Keratinocyte (primary cell): ENCODE results near the gene AJAP1. TPM values are rescaled to one million over a fixed set of nuclear protein-coding genes. Genes with fewer than 3 reads are reported as not detected.

Source experiments
- DNase-seq: peaks from one replicate; pipeline ENCODE4 v3.0.0-alpha.2; 2011; ENCODE audit warnings: low read depth, missing footprints, low spot score
- FAIRE-seq: peaks from 2 replicates; lab custom pipeline; 2011; peaks lifted over from hg19 to GRCh38; lab: Jason Lieb, UNC
- H2AFZ ChIP-seq: 2 replicates; pipeline ENCODE4 v1.6.0; 2012; ENCODE audit warnings: low read length, control low read depth, inconsistent platforms; ENCODE audit not compliant: control insufficient read depth
- H3K27ac ChIP-seq: 2 replicates; pipeline ENCODE4 v1.5.1; 2011; ENCODE audit warnings: low read length; ENCODE audit not compliant: control insufficient read depth, insufficient read depth
- H3K27me3 ChIP-seq: 3 replicates; pipeline ENCODE4 v1.6.0; 2011; ENCODE audit warnings: low read length; ENCODE audit not compliant: control insufficient read depth, insufficient read depth; ENCODE audit errors: extremely low read depth
- H3K36me3 ChIP-seq, 2 experiments: 2 replicates in 1 of 2; 3 replicates in 1 of 2; pipeline ENCODE4 v1.5.1; 2011; ENCODE audit warnings: low read length in 2 of 2, mild to moderate bottlenecking in 1 of 2; ENCODE audit not compliant: control insufficient read depth in 2 of 2, insufficient read depth in 2 of 2; ENCODE audit errors: extremely low read depth in 1 of 2
- H3K4me1 ChIP-seq: 3 replicates; pipeline ENCODE4 v1.5.1; 2011; ENCODE audit warnings: low read length; ENCODE audit not compliant: control insufficient read depth, insufficient read depth; ENCODE audit errors: extremely low read depth
- H3K4me2 ChIP-seq: 3 replicates; pipeline ENCODE4 v1.6.0; 2011; ENCODE audit warnings: low read depth, low read length; ENCODE audit not compliant: control insufficient read depth, insufficient read depth; ENCODE audit errors: extremely low read depth
- H3K4me3 ChIP-seq, 3 experiments: fragments of 200-600 bp in 1 of 3; sonication (generic) in 1 of 3; 2 replicates in 2 of 3; 3 replicates in 1 of 3; pipeline ENCODE4 v1.5.1; 2011 to 2016; ENCODE audit warnings: low read length in 3 of 3, mild to moderate bottlenecking in 3 of 3, control low read depth in 2 of 3, inconsistent platforms in 1 of 3, low read depth in 1 of 3, mixed read lengths in 1 of 3, mixed run types in 1 of 3, moderate library complexity in 1 of 3; ENCODE audit not compliant: control insufficient read depth in 2 of 3, insufficient read depth in 2 of 3; ENCODE audit errors: extremely low read depth in 1 of 3
- H3K79me2 ChIP-seq: 2 replicates; pipeline ENCODE4 v1.6.0; 2012; ENCODE audit warnings: low read length; ENCODE audit not compliant: control insufficient read depth, insufficient read depth
- H3K9ac ChIP-seq: 3 replicates; pipeline ENCODE4 v1.6.0; 2011; ENCODE audit warnings: low read length; ENCODE audit not compliant: control insufficient read depth, insufficient read depth; ENCODE audit errors: extremely low read depth
- H3K9me1 ChIP-seq: 3 replicates; pipeline ENCODE4 v1.6.0; 2011; ENCODE audit warnings: low read length; ENCODE audit not compliant: control insufficient read depth, insufficient read depth; ENCODE audit errors: extremely low read depth
- H3K9me3 ChIP-seq: 2 replicates; pipeline ENCODE4 v1.5.1; 2012; ENCODE audit warnings: low read depth, low read length; ENCODE audit not compliant: control insufficient read depth
- H4K20me1 ChIP-seq: 3 replicates; pipeline ENCODE4 v1.6.0; 2011; ENCODE audit warnings: low read length; ENCODE audit not compliant: control insufficient read depth, insufficient read depth; ENCODE audit errors: extremely low read depth
- CTCF ChIP-seq, 3 experiments: IDR thresholded peaks in 1 of 3; conservative IDR thresholded peaks in 1 of 3; optimal IDR thresholded peaks in 1 of 3; 2 replicates in 2 of 3; 3 replicates in 1 of 3; pipeline versions ENCODE3 to v1.5.1; 2011; ENCODE audit warnings: low read length in 3 of 3, mild to moderate bottlenecking in 3 of 3, moderate library complexity in 2 of 3, control low read depth in 1 of 3, inconsistent platforms in 1 of 3; ENCODE audit not compliant: insufficient read depth in 2 of 3; ENCODE audit errors: extremely low read depth in 1 of 3
- EZH2 ChIP-seq: IDR thresholded peaks from one replicate; pipeline ENCODE4 v1.6.1; 2012; ENCODE audit warnings: inconsistent platforms, mild to moderate bottlenecking, low read length, moderate library complexity
- dilution Hi-C: fragments of 300-500 bp; cut with MboI; formaldehyde crosslinking; loops from one replicate; pipeline ENCODE4 v1.7.0; 2020; ENCODE audit warnings: low sequenced_read_pairs; ENCODE audit not compliant: extremely low pct_ligation_motif_present
- polyA plus RNA-seq, 5 experiments: library from polyadenylated mRNA; depleted of rRNA in 3 of 5; stranded (reverse) in 3 of 5; stranded (forward) in 1 of 5; unstranded in 1 of 5; fragments of >200 nt; gene quantifications; 1 replicate in 1 of 5; 2 replicates in 3 of 5; 3 replicates in 1 of 5; pipeline versions ENCODE4 v1.2.1 to v1.2.3, GENCODE V29; 2011 to 2012; ENCODE audit warnings: missing spikeins in 2 of 5, low read depth in 1 of 5, low replicate concordance in 1 of 5

AJAP1 gene
- polyA plus RNA-seq, 1 donor (not counting 4 experiments of a cell fraction or from before 2014, with no cell fraction given), result 2.2 TPM

GRCh38 chr1:4650481-4650880, 3.9 kb upstream of the AJAP1 start:
- peak; percentile 87 for FAIRE-seq
- no peak overlapping the region for H2AFZ ChIP-seq
- dilution Hi-C loops, result no loop called here

GRCh38 chr1:4650981-4651380, 3.4 kb upstream of the AJAP1 start:
- Histone ChIP-seq H3K4me1 (peaks cover 23% of the 10 kb centered on the region), H2AFZ (no peak overlapping the region), H3K27me3 (peaks cover 7% of the 10 kb centered on the region), H3K79me2 (no peaks in the 10 kb centered on the region), H3K9ac (peak overlapping the region; percentile 22), H3K9me3 (no peaks in the 10 kb centered on the region), H4K20me1 (no peaks in the 10 kb centered on the region), H3K4me3 (no peak overlapping the region), H3K4me2 (peak overlapping the region; percentile 60), H3K9me1 (no peaks in the 10 kb centered on the region), H3K36me3 (no peaks in the 10 kb centered on the region), H3K27ac (peak overlapping the region; percentile 69)
- FAIRE-seq, result no peak
- no peak for DNase-seq
- TF ChIP-seq CTCF (optimal IDR thresholded peaks at IDR 0.05 in 1 of 3, IDR thresholded peaks at IDR 0.05 in 1 of 3, conservative IDR thresholded peaks at IDR 0.05 in 1 of 3; ENCODE audit: extremely low read depth in 1 of 3, insufficient read depth in 2 of 3, low read length in 3 of 3), result no peak
- TF ChIP-seq EZH2, result no peak
- dilution Hi-C loops, result no loop called here

More at GRCh38 chr1:4650481-4650880, 3.9 kb upstream of the AJAP1 start:
- H3K79me2 ChIP-seq, result no peaks in the 10 kb centered on the region
- H3K9me3 ChIP-seq, result no peaks in the 10 kb centered on the region
- H4K20me1 ChIP-seq, result no peaks in the 10 kb centered on the region
- TF ChIP-seq EZH2 (no peak), CTCF (optimal IDR thresholded peaks at IDR 0.05 in 1 of 3, IDR thresholded peaks at IDR 0.05 in 1 of 3, conservative IDR thresholded peaks at IDR 0.05 in 1 of 3; ENCODE audit: extremely low read depth in 1 of 3, insufficient read depth in 2 of 3, low read length in 3 of 3) (no peak)
- peak overlapping the region; percentile 69 for H3K27ac ChIP-seq
- H3K4me2 ChIP-seq, result peak overlapping the region; percentile 60
- H3K36me3 ChIP-seq, result no peaks in the 10 kb centered on the region
- H3K9ac ChIP-seq, result peak overlapping the region; percentile 22
- H3K9me1 ChIP-seq, result no peaks in the 10 kb centered on the region
- H3K4me3 ChIP-seq, result no peak overlapping the region
- peaks cover 28% of the 10 kb centered on the region for H3K4me1 ChIP-seq
- peak; percentile 98 for DNase-seq
- H3K27me3 ChIP-seq, result peaks cover 7% of the 10 kb centered on the region
